GM13976 (cell line): Measurements from ENCODE around the gene SIAE.

Experiments used
- DNase-seq: peaks from one replicate; pipeline ENCODE4 v3.0.0; 2012; ENCODE audit warnings: low spot score
- in situ Hi-C: fragments of 300-500 bp; cut with MboI; formaldehyde crosslinking; loops from one replicate; pipeline ENCODE4 v1.12.0; 2022; ENCODE audit warnings: low sequenced_read_pairs, mixed read lengths, inconsistent platforms; ENCODE audit not compliant: unreplicated experiment
- TF ChIP-seq, protein P1 (sequence below): IDR thresholded peaks from 2 replicates; pipeline ENCODE4 v1.5.1; 2012; ENCODE audit warnings: borderline replicate concordance, mild to moderate bottlenecking; ENCODE audit not compliant: insufficient read depth; ENCODE audit errors: extremely low read depth, missing control alignments, control extremely low read depth

The SIAE gene

DNA sequence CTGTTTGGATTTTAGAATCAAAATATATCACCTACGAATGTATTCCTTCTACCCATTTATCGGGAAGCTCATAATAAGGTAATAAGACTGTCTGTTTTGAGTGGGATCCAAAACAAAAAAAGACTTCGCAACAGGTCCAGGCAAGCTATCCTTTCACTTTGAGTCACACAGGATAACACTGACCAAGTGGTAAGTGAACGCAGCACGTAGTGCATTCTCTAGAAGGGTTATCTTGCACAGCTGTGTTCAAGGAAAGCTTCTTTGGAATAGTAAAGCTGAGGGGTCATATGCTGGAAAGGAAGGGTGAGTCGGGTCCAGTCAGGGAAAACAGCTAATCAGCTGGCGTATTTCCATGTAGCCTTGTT is 43.9 kb upstream of the SIAE start:
- in situ Hi-C loops, result no loop called here
- TF ChIP-seq, protein P1, sequence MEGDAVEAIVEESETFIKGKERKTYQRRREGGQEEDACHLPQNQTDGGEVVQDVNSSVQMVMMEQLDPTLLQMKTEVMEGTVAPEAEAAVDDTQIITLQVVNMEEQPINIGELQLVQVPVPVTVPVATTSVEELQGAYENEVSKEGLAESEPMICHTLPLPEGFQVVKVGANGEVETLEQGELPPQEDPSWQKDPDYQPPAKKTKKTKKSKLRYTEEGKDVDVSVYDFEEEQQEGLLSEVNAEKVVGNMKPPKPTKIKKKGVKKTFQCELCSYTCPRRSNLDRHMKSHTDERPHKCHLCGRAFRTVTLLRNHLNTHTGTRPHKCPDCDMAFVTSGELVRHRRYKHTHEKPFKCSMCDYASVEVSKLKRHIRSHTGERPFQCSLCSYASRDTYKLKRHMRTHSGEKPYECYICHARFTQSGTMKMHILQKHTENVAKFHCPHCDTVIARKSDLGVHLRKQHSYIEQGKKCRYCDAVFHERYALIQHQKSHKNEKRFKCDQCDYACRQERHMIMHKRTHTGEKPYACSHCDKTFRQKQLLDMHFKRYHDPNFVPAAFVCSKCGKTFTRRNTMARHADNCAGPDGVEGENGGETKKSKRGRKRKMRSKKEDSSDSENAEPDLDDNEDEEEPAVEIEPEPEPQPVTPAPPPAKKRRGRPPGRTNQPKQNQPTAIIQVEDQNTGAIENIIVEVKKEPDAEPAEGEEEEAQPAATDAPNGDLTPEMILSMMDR, result no peak
- DNase-seq, result no peak

DNA sequence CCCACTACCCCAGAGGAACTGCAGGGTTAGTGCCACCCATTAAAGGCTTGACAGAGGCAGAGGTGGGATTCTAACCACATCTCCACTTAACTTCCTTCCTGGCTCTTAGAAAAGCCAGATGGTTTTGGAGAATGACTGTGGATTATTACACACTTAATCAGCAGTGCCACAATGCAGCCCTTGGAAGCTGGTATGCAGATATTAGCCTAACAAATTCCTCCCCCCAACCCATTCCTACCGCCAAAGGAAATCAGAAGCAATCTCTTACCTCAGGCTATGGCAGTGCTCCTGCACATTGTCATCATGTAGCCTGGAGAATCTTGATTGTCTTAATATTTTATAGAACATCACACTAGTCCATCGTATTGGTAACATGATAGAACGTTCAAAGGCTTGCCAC is 43.1 kb upstream of the SIAE start:
- in situ Hi-C loops, result no loop called here
- TF ChIP-seq, protein P1, result no peak
- DNase-seq, result no peak

DNA sequence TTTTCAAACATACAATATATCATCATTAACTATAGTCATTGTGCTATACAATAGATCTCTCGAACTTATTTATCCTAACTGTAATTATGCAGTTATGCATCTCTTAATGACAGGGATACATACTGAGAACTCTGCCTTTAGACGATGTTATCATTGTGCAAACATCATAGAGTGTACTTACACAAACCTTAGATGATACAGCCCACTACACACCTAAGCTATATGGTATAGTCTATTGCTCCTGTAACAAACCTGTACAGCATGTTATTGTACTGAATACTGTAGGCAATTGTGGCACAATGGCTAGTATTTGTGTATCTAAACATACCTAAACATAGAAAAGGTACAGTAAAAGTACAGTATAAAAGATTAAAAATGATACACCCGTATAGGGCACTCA is 38.9 kb upstream of the SIAE start:
- in situ Hi-C loops, result no loop called here
- DNase-seq, result no peak

DNA sequence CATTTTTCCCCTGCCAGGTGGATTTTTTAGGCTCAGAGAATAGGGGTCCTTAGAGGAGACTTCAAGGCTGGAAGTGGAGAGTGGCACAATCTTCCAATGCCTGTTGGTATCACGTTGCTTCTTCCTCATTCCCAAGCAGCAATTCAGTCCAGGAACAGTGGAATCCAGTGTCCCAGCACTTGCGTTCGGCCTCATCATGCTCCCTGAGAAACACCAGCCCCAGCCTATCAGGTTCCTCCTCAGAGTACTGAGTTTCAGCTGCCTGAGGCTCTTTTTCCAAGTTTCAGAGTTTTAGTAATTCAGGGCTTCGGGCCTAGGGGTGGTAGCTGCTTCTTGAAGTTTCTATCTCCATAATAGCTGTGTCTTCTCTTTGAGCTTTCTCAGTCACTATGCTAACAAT is 34.3 kb upstream of the SIAE start:
- TF ChIP-seq, protein P1, result no peak
- no peak for DNase-seq
- in situ Hi-C loops, result no loop called here

More for the DNA sequence above, 38.9 kb upstream of the SIAE start:
- TF ChIP-seq, protein P1, result no peak

DNA sequence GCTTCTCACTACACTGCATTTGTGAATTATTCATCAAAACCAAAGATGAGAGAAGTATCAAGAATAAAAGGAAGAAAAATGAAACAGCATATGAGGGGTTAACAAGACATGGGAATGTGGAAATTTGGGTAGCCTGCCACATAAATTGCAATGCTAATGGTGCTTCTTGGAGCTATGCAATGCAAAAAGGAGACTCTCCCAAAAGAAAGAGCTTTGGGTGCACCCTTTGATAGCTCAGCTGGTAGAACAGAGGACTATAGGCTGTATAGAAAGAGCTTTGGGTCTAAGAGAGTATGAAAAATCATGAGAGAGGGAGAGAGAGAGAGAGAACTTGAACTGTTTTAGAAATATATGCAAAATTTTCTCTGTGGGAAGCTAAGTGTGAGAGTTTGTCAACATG is 26.5 kb upstream of the SIAE start:
- TF ChIP-seq, protein P1, result no peak
- DNase-seq, result no peak
- in situ Hi-C loops, result no loop called here

DNA sequence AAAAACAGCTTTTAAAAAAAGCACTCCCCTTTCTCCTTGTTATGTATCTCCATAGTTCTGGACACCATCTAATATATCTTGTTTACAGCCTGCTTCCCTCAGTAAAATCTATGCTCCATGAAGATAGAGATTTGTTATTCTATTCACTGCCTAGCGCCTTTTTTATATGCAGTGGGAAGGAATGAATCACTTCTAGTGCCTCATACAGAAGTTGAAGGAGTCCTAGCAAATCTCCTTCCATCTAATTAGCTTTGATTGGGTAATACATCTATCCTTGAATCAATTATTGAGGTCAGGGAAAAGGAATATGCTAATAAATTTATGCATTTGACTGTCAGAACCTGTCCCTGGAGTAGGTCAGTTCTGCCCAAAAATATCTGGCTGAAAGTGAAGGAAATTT is 26.0 kb upstream of the SIAE start:
- in situ Hi-C loops, result no loop called here
- no peak for DNase-seq
- TF ChIP-seq, protein P1, result no peak

DNA sequence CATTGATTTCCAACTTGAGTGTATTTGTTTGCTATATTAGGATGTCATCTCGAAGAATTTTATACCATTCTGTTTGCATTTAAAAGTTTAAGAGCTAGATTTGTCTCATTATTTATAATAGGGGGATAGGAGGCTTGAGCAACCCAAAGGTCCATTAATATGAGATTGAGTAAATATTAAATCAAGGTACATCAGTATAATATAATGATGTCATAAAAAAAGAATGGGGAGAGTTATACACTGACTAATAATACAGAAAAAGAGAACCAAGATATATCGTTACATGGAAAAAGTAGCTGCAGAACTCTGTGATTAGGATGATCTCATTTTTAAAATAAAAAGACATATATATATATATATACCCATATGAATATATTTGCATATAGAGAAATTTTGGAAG is 19.6 kb upstream of the SIAE start:
- in situ Hi-C loops, result no loop called here
- DNase-seq, result no peak
- TF ChIP-seq, protein P1, result no peak
